SU-DHL-6 (cell line): ENCODE data around the gene AKAP6.

Source experiments
- H2AFZ ChIP-seq: fragments of 200-600 bp; sonication (generic); 2 replicates; pipeline ENCODE4 v1.6.1; 2014; ENCODE audit warnings: low read depth, mild to moderate bottlenecking, moderate library complexity, mixed read lengths, antibody characterized with exemption, low read length; ENCODE audit not compliant: severe bottlenecking
- H3F3A ChIP-seq: fragments of 200-600 bp; shearing (Covaris generic); 2 replicates; pipeline ENCODE4 v1.6.0; 2016; ENCODE audit warnings: antibody characterized with exemption, mild to moderate bottlenecking; ENCODE audit not compliant: insufficient read depth
- H3K27ac ChIP-seq: fragments of 200-600 bp; sonication (generic); 2 replicates; pipeline ENCODE4 v1.5.1; 2016; ENCODE audit warnings: low read depth, mild to moderate bottlenecking, low read length, moderate library complexity, mixed read lengths
- H3K27me3 ChIP-seq: fragments of 200-600 bp; sonication (generic), shearing (Covaris generic); 2 replicates; pipeline ENCODE4 v1.6.0; 2014; ENCODE audit warnings: mild to moderate bottlenecking, low read length
- H3K36me3 ChIP-seq: fragments of 200-600 bp; sonication (generic); 2 replicates; pipeline ENCODE4 v1.6.1; 2014; ENCODE audit warnings: mild to moderate bottlenecking, low read length, mixed read lengths
- H3K4me2 ChIP-seq: fragments of 300-600, 200-600 bp; shearing (Covaris generic), sonication (generic); 2 replicates; pipeline ENCODE4 v1.6.0; 2014; ENCODE audit warnings: low read length, low read depth, mild to moderate bottlenecking; ENCODE audit not compliant: poor library complexity, severe bottlenecking
- H3K4me3 ChIP-seq: fragments of 200-600 bp; sonication (generic); 2 replicates; pipeline ENCODE4 v1.5.1; 2014; ENCODE audit warnings: antibody characterized with exemption, low read length, mild to moderate bottlenecking, mixed read lengths; ENCODE audit not compliant: insufficient read depth, poor library complexity, severe bottlenecking
- H3K79me2 ChIP-seq: fragments of 200-600 bp; sonication (generic); 2 replicates; pipeline ENCODE4 v1.6.1; 2014; ENCODE audit warnings: mild to moderate bottlenecking, low read length, moderate library complexity; ENCODE audit not compliant: insufficient read depth
- H3K9ac ChIP-seq: fragments of 200-600 bp; sonication (generic); 2 replicates; pipeline ENCODE4 v1.7.0; 2014; ENCODE audit warnings: mild to moderate bottlenecking, low read length
- H3K9me2 ChIP-seq: fragments of 200-600 bp; sonication (generic); replicated peaks from 2 replicates; pipeline ENCODE4 v1.6.1; 2014; ENCODE audit warnings: low read length; ENCODE audit not compliant: insufficient read depth
- H3K9me3 ChIP-seq: fragments of 200-600 bp; sonication (generic); 2 replicates; pipeline ENCODE4 v1.6.1; 2014; ENCODE audit warnings: low read length, mixed read lengths; ENCODE audit not compliant: insufficient read depth
- H4K20me1 ChIP-seq: fragments of 200-600 bp; sonication (generic); 2 replicates; pipeline ENCODE4 v1.6.1; 2014; ENCODE audit warnings: low read depth, mild to moderate bottlenecking, antibody characterized with exemption, low read length, moderate library complexity, mixed read lengths
- EZH2phosphoT487 ChIP-seq: fragments of 200-600 bp; sonication (generic), shearing (Covaris generic); conservative IDR thresholded peaks from 2 replicates; pipeline ENCODE4 v1.6.1; 2018; ENCODE audit warnings: mild to moderate bottlenecking, antibody characterized with exemption, low read length, moderate library complexity, mixed read lengths
- TF ChIP-seq, protein P1 (sequence below): fragments of 200-600 bp; sonication (generic); IDR thresholded peaks from one replicate; pipeline ENCODE4 v1.5.1; 2017; ENCODE audit warnings: antibody characterized with exemption, mild to moderate bottlenecking, low read length, moderate library complexity; ENCODE audit not compliant: insufficient read depth, poor library complexity, severe bottlenecking

AKAP6 gene

DNA sequence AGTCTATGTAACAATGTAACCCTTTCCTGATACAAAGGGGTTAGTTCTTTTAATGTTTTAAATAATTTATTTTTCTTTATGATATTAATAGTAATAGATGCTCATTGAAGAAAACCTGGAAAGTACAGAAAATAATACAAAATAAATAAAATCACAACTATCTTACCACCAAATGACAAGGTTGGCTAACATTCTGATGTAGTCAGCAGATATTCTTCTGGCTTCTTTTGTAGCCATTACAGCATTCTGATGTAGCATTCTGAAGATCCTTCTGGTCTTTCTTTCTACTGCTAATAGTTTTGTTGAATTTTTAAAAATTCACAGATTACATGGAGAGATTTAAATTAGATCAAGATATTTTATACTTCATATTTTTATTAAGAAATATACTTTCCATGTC is 301.6 kb downstream of the AKAP6 start:
- no peak overlapping the region for H2AFZ ChIP-seq
- no peak overlapping the region for H3K4me3 ChIP-seq
- no peaks in the 10 kb centered on the region for H4K20me1 ChIP-seq
- H3K9me2 ChIP-seq: no peaks in the 10 kb centered on the region
- TF ChIP-seq, protein P1, sequence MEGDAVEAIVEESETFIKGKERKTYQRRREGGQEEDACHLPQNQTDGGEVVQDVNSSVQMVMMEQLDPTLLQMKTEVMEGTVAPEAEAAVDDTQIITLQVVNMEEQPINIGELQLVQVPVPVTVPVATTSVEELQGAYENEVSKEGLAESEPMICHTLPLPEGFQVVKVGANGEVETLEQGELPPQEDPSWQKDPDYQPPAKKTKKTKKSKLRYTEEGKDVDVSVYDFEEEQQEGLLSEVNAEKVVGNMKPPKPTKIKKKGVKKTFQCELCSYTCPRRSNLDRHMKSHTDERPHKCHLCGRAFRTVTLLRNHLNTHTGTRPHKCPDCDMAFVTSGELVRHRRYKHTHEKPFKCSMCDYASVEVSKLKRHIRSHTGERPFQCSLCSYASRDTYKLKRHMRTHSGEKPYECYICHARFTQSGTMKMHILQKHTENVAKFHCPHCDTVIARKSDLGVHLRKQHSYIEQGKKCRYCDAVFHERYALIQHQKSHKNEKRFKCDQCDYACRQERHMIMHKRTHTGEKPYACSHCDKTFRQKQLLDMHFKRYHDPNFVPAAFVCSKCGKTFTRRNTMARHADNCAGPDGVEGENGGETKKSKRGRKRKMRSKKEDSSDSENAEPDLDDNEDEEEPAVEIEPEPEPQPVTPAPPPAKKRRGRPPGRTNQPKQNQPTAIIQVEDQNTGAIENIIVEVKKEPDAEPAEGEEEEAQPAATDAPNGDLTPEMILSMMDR: no peak
- TF ChIP-seq EZH2phosphoT487: no peak
- no peaks in the 10 kb centered on the region for H3K9me3 ChIP-seq
- H3K4me2 ChIP-seq: no peak overlapping the region
- no peaks in the 10 kb centered on the region for H3K79me2 ChIP-seq
- no peak overlapping the region for H3K9ac ChIP-seq
- H3K27ac ChIP-seq: no peak overlapping the region
- no peaks in the 10 kb centered on the region for H3K27me3 ChIP-seq
- no peaks in the 10 kb centered on the region for H3F3A ChIP-seq
- H3K36me3 ChIP-seq: no peaks in the 10 kb centered on the region

DNA sequence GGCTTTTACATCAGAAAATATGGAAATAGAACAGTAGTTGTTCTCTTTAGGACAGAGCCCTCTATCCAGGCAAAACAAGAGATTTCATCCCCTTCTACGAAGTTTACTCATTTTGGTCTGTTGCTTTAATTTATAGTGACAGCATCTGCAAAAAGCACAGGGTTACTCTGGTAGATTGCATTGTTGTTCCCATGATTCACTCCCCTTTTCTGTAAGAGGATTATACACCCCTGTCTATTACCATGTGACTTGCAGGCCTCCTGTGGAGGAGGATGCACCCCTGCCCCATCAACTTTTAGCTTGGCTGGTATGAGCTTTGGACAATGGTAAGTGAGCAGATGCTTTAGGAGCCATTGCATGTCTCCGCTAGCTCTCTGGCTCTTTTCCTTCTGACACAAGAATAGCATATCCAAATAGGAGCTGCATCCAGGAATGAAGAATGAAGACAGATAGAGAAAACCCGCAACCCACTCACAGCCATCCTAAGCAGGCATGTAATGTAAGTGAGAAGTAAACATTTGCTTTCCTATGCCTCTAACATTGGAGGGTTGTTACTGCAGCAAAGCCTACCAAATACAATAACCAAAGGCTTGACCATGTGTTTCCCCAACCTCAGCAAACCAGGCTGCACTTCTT is 304.2 kb downstream of the AKAP6 start:
- Histone ChIP-seq H3K36me3 (no peaks in the 10 kb centered on the region), H3K79me2 (no peaks in the 10 kb centered on the region), H2AFZ (no peak overlapping the region), H3F3A (no peaks in the 10 kb centered on the region), H3K9ac (no peak overlapping the region), H4K20me1 (no peaks in the 10 kb centered on the region), H3K9me2 (no peaks in the 10 kb centered on the region), H3K4me3 (no peak overlapping the region), H3K9me3 (no peaks in the 10 kb centered on the region), H3K27ac (no peak overlapping the region), H3K4me2 (no peak overlapping the region), H3K27me3 (no peaks in the 10 kb centered on the region)
- no peak for TF ChIP-seq EZH2phosphoT487

DNA sequence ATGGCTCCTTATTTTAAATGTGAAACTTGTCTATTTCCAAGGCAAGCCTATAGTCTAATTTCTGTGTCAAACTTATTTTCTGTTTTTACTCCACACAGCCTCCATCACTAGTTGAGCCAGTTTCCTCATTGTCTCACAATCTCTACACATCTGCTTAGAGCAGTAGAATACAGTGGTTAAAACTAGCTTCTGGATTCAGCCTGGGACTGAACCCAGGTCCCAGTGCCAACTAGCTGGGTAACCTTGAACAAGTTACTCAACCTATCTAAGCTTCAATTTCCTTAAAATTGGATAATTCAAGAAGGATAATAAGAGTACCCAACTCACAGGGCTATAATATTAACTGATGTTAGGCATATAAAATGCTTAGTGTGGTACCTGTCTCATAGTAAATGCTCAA is 304.8 kb downstream of the AKAP6 start:
- H3K27ac ChIP-seq: no peak overlapping the region
- no peaks in the 10 kb centered on the region for H3K27me3 ChIP-seq
- no peaks in the 10 kb centered on the region for H4K20me1 ChIP-seq
- no peaks in the 10 kb centered on the region for H3K36me3 ChIP-seq
- no peak overlapping the region for H3K4me2 ChIP-seq
- H3K79me2 ChIP-seq: no peaks in the 10 kb centered on the region
- H3K9me2 ChIP-seq: no peaks in the 10 kb centered on the region
- no peak overlapping the region for H2AFZ ChIP-seq
- H3F3A ChIP-seq: no peaks in the 10 kb centered on the region
- TF ChIP-seq, protein P1: no peak
- TF ChIP-seq EZH2phosphoT487: no peak
- H3K9me3 ChIP-seq: no peaks in the 10 kb centered on the region
- H3K4me3 ChIP-seq: no peak overlapping the region
- H3K9ac ChIP-seq: no peak overlapping the region

DNA sequence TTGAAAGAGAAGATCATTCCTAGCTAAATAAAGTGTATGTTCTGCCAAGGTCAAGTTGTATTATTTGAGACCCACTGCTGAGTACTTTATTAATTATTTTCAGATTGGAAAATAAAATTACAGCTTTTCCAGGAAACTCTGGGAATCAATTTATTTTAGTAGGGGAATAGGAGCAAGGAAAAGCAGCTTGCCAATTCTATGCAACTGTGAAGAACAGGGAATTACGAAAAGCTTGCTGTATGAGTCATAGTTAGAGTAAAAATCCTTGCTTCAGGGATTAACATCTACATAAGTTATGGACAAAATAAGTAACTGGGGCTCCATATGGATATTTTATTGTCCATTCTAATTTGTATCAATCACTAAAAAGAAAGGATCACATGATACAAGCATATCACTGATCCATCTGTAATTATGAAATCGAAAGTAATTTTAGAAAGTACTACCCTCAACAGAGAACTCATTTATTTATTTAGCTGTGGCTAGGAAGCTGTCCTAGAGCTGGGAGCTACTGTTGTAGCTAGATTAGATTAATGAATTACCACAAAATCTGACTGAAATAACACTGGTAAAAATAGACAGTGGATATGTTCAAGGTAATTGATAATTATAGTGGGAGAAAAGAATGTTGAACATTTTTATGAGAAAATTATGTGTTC is 306.1 kb downstream of the AKAP6 start:
- no peak for TF ChIP-seq EZH2phosphoT487
- TF ChIP-seq, protein P1: no peak
- Histone ChIP-seq H3F3A (no peaks in the 10 kb centered on the region), H3K4me2 (no peak overlapping the region), H4K20me1 (no peaks in the 10 kb centered on the region), H3K27ac (no peak overlapping the region), H3K36me3 (no peaks in the 10 kb centered on the region), H3K79me2 (no peaks in the 10 kb centered on the region), H3K4me3 (no peak overlapping the region), H3K27me3 (no peaks in the 10 kb centered on the region), H2AFZ (no peak overlapping the region), H3K9me3 (no peaks in the 10 kb centered on the region), H3K9me2 (no peaks in the 10 kb centered on the region), H3K9ac (no peak overlapping the region)
